Measurements from ENCODE around the gene ZNF791. TPM values are rescaled to one million over a fixed set of nuclear protein-coding genes. Genes with fewer than 3 reads are reported as not detected.

The ZNF791 gene
- total and polyA plus RNA-seq, 2 of the 13 experiments (the other 11 are each of a cell fraction or from before 2014, with no cell fraction given), result 12.8 to 17.4 TPM

GRCh38 chr19:12681074-12681987 is 70.6 kb downstream of the ZNF791 start, which contains the start of gene DHPS (continued):
- TF ChIP-seq ATF1 (CRISPR knock-in tag; IDR thresholded peaks at IDR 0.05), result peak; percentile 62; the same call in 1 of the 2 replicates
- TF ChIP-seq MBD4 (IDR thresholded peaks at IDR 0.05; ENCODE audit: borderline replicate concordance, low read length), result no peak
- TF ChIP-seq, protein P1, sequence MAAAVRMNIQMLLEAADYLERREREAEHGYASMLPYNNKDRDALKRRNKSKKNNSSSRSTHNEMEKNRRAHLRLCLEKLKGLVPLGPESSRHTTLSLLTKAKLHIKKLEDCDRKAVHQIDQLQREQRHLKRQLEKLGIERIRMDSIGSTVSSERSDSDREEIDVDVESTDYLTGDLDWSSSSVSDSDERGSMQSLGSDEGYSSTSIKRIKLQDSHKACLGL (CRISPR knock-in tag; IDR thresholded peaks at IDR 0.05), result peak; percentile 77
- TF ChIP-seq MIER3 (CRISPR knock-in tag; IDR thresholded peaks at IDR 0.05; ENCODE audit: borderline replicate concordance), result 0 out of 2 replicates have a peak, but pooled peaks have one; percentile 25
- TF ChIP-seq KAT8 (CRISPR knock-in tag; IDR thresholded peaks at IDR 0.05), result peak; percentile 93
- no peak for TF ChIP-seq ZBED4 (CRISPR knock-in tag; IDR thresholded peaks at IDR 0.05; ENCODE audit: borderline replicate concordance)
- TF ChIP-seq NKX3-1 (CRISPR knock-in tag; IDR thresholded peaks at IDR 0.05), result peak; percentile 24; the same call in 1 of the 2 replicates
- TF ChIP-seq NCOA2 (CRISPR knock-in tag; IDR thresholded peaks at IDR 0.05), result 0 out of 2 replicates have a peak, but pooled peaks have one; percentile 11
- peak; percentile 72 for TF ChIP-seq MYC (CRISPR knock-in tag; IDR thresholded peaks at IDR 0.05; ENCODE audit: borderline replicate concordance)
- peak; percentile 37; the same call in 1 of the 2 replicates for TF ChIP-seq NFATC3 (CRISPR knock-in tag; IDR thresholded peaks at IDR 0.05)
- 0 out of 2 replicates have a peak, but pooled peaks have one; percentile 48 for TF ChIP-seq STAT5B (CRISPR knock-in tag; IDR thresholded peaks at IDR 0.05)
- TF ChIP-seq HNRNPH1 (optimal IDR thresholded peaks at IDR 0.05; ENCODE audit: low read depth, low read length), result no peak
- no peak for TF ChIP-seq ZNF460 (CRISPR knock-in tag; IDR thresholded peaks at IDR 0.05; ENCODE audit: borderline replicate concordance)
- 0 out of 2 replicates have a peak, but pooled peaks have one; percentile 47 for TF ChIP-seq SIN3B (IDR thresholded peaks at IDR 0.05; ENCODE audit: low read length)
- peak; percentile 88 for TF ChIP-seq DR1 (CRISPR knock-in tag; IDR thresholded peaks at IDR 0.05)
- peak; percentile 93 for TF ChIP-seq ZFY (CRISPR knock-in tag; IDR thresholded peaks at IDR 0.05)
- TF ChIP-seq ZNF703 (CRISPR knock-in tag; IDR thresholded peaks at IDR 0.05; ENCODE audit: borderline replicate concordance), result peak; percentile 74; the same call in 1 of the 2 replicates
- TF ChIP-seq ZNF20 (CRISPR knock-in tag; IDR thresholded peaks at IDR 0.05), result no peak
- TF ChIP-seq, protein P2, sequence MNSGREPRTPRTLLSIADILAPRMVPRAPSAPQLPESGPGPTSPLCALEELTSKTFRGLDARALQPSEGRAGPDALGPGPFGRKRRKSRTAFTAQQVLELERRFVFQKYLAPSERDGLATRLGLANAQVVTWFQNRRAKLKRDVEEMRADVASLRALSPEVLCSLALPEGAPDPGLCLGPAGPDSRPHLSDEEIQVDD (CRISPR knock-in tag; IDR thresholded peaks at IDR 0.05; ENCODE audit: borderline replicate concordance), result no peak
- 0 out of 2 replicates have a peak, but pooled peaks have one; percentile 37 for TF ChIP-seq ZFAT (CRISPR knock-in tag; conservative IDR thresholded peaks at IDR 0.05)
- peak; percentile 51; the same call in 1 of the 2 replicates for TF ChIP-seq ZNF224 (CRISPR knock-in tag; IDR thresholded peaks at IDR 0.05)
